22Rv1 (cell line): ENCODE data around the gene TECPR2.

Source experiments
- CTCF ChIP-seq: fragments of 450-650 bp; IDR thresholded peaks from 2 replicates; pipeline ENCODE4 v1.5.1; 2017; ENCODE audit warnings: mild to moderate bottlenecking
- ZFX ChIP-seq: fragments of 450-650 bp; IDR thresholded peaks from 2 replicates; pipeline ENCODE4 v1.6.1; 2017; ENCODE audit warnings: antibody characterized with exemption, borderline replicate concordance

GRCh38 chr14:102484316-102484715 is 121.6 kb downstream of the TECPR2 start:
- TF ChIP-seq CTCF (no peak), ZFX (no peak)
